Caco-2 (cell line): ENCODE data around the gene ANKMY1. TPM values are rescaled to one million over a fixed set of nuclear protein-coding genes. Genes with fewer than 3 reads are reported as not detected.

Experiments
- BruUV-seq: library from RNA; stranded (reverse); fragments of 400-500 nt; replicated peaks from 2 replicates; lab custom pipeline; 2021; lab: Mats Ljungman, UMichigan
- CTCF ChIA-PET: fragments of 300-600 bp; sonication (Branson Sonifier 250); formaldehyde crosslinking; loops from one replicate; lab custom pipeline; 2022; ENCODE audit warnings: antibody characterized with exemption; lab: Charles Lee
- POLR2A ChIA-PET: fragments of 300-600 bp; sonication (Branson Sonifier 250); formaldehyde crosslinking; loops from one replicate; lab custom pipeline; 2022; ENCODE audit warnings: antibody characterized with exemption; lab: Charles Lee
- DNase-seq, 2 experiments: peaks; one replicate each; pipeline versions ENCODE4 v3.0.0 to v3.0.0-alpha.2; 2020 to 2022
- H3K27me3 ChIP-seq: replicated peaks from 2 replicates; pipeline ENCODE4 v1.6.0; 2011; ENCODE audit warnings: low read length; ENCODE audit not compliant: control insufficient read depth, insufficient read depth
- H3K36me3 ChIP-seq: 2 replicates; pipeline ENCODE4 v1.5.1; 2011; ENCODE audit warnings: low read length; ENCODE audit not compliant: control insufficient read depth, insufficient read depth
- H3K4me1 ChIP-seq: fragments of 250-450 bp; sonication (Bioruptor Pico); 2 replicates; pipeline ENCODE4 v1.5.1; 2020; ENCODE audit warnings: mild to moderate bottlenecking
- H3K4me3 ChIP-seq: 2 replicates; pipeline ENCODE4 v1.5.1; 2011; ENCODE audit warnings: low read depth, mild to moderate bottlenecking, control low read depth, low read length
- H3K9me3 ChIP-seq: fragments of 250-450 bp; sonication (Bioruptor Pico); 2 replicates; pipeline ENCODE4 v1.5.1; 2020; ENCODE audit warnings: mild to moderate bottlenecking, moderate library complexity
- H3K27ac Mint-ChIP-seq: one replicate; pipeline ENCODE4 v1.8.0; 2022; ENCODE audit warnings: mixed read lengths; ENCODE audit not compliant: unreplicated experiment
- H3K27me3 Mint-ChIP-seq: one replicate; pipeline ENCODE4 v1.8.0; 2022; ENCODE audit warnings: mixed read lengths; ENCODE audit not compliant: insufficient read depth, unreplicated experiment
- H3K36me3 Mint-ChIP-seq: one replicate; pipeline ENCODE4 v1.8.0; 2022; ENCODE audit warnings: mild to moderate bottlenecking, mixed read lengths; ENCODE audit not compliant: insufficient read depth, unreplicated experiment
- H3K4me1 Mint-ChIP-seq: one replicate; pipeline ENCODE4 v1.8.0; 2022; ENCODE audit warnings: low read depth, mixed read lengths; ENCODE audit not compliant: unreplicated experiment
- H3K4me3 Mint-ChIP-seq: one replicate; pipeline ENCODE4 v1.8.0; 2022; ENCODE audit warnings: mild to moderate bottlenecking, moderate library complexity, mixed read lengths; ENCODE audit not compliant: unreplicated experiment
- H3K9me3 Mint-ChIP-seq: one replicate; pipeline ENCODE4 v1.8.0; 2022; ENCODE audit warnings: mixed read lengths; ENCODE audit not compliant: unreplicated experiment
- intact Hi-C: fragments of 100-400 bp; cut with micrococcal nuclease; formaldehyde crosslinking; loops from one replicate; pipeline ENCODE4 v1.10.0; 2022; ENCODE audit not compliant: unreplicated experiment
- total RNA-seq: library from RNA; stranded (reverse); gene quantifications from 2 replicates; pipeline ENCODE4 v1.2.3, GENCODE V29; 2022
- TF ChIP-seq, protein P1 (sequence below), 2 experiments: fragments of 200-600 bp in 1 of 2; IDR thresholded peaks; 1 replicate in 1 of 2; 2 replicates in 1 of 2; pipeline versions ENCODE4 v1.5.1 to v1.8.0; 2011 to 2022; ENCODE audit warnings: antibody characterized with exemption in 1 of 2, control low read depth in 1 of 2, inconsistent platforms in 1 of 2, low read depth in 1 of 2, low read length in 1 of 2, mild to moderate bottlenecking in 1 of 2, moderate library complexity in 1 of 2; ENCODE audit not compliant: insufficient read depth in 1 of 2, severe bottlenecking in 1 of 2, unreplicated experiment in 1 of 2

Gene ANKMY1
- total RNA-seq, 1 experiment from 2014 or later = 12.2 TPM

DNA sequence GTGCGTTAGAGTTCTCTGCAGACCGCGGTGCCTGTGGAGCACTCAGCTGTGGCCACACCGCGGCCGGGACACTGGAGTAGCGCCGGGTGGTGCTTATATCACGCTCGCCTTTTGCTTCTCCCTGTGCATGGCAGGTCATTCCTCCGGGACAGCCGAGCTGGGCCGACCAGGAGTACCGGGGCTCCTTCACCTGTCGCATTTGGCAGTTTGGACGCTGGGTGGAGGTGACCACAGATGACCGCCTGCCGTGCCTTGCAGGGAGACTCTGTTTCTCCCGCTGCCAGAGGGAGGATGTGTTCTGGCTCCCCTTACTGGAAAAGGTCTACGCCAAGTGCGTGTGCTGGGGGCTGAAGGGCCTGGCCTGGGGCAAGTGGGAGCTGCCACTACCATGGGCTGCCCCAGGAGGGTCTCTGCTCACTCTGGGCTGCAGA lies 32.9 kb upstream of the ANKMY1 start:
- H3K4me1 ChIP-seq = no peaks in the 10 kb centered on the region
- no peaks in the 10 kb centered on the region for H3K9me3 ChIP-seq
- H3K4me3 ChIP-seq = no peak overlapping the region
- no peaks in the 10 kb centered on the region for H3K27me3 Mint-ChIP-seq
- no peaks in the 10 kb centered on the region for H3K36me3 ChIP-seq
- no peak overlapping the region for H3K4me3 Mint-ChIP-seq
- H3K4me1 Mint-ChIP-seq = peaks cover 16% of the 10 kb centered on the region
- TF ChIP-seq, protein P1, sequence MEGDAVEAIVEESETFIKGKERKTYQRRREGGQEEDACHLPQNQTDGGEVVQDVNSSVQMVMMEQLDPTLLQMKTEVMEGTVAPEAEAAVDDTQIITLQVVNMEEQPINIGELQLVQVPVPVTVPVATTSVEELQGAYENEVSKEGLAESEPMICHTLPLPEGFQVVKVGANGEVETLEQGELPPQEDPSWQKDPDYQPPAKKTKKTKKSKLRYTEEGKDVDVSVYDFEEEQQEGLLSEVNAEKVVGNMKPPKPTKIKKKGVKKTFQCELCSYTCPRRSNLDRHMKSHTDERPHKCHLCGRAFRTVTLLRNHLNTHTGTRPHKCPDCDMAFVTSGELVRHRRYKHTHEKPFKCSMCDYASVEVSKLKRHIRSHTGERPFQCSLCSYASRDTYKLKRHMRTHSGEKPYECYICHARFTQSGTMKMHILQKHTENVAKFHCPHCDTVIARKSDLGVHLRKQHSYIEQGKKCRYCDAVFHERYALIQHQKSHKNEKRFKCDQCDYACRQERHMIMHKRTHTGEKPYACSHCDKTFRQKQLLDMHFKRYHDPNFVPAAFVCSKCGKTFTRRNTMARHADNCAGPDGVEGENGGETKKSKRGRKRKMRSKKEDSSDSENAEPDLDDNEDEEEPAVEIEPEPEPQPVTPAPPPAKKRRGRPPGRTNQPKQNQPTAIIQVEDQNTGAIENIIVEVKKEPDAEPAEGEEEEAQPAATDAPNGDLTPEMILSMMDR (IDR thresholded peaks at IDR 0.05; ENCODE audit: insufficient read depth in 1 of 2, low read depth in 1 of 2, low read length in 1 of 2, severe bottlenecking in 1 of 2, unreplicated experiment in 1 of 2) = no peak
- POLR2A ChIA-PET = no interaction called here
- DNase-seq = no peak
- H3K9me3 Mint-ChIP-seq = no peaks in the 10 kb centered on the region
- CTCF ChIA-PET = no interaction called here
- H3K27ac Mint-ChIP-seq = no peak overlapping the region
- H3K27me3 ChIP-seq = no peaks in the 10 kb centered on the region
- H3K36me3 Mint-ChIP-seq = peaks cover 4% of the 10 kb centered on the region
- intact Hi-C loops = no loop called here
- no TSS peak for BruUV-seq

DNA sequence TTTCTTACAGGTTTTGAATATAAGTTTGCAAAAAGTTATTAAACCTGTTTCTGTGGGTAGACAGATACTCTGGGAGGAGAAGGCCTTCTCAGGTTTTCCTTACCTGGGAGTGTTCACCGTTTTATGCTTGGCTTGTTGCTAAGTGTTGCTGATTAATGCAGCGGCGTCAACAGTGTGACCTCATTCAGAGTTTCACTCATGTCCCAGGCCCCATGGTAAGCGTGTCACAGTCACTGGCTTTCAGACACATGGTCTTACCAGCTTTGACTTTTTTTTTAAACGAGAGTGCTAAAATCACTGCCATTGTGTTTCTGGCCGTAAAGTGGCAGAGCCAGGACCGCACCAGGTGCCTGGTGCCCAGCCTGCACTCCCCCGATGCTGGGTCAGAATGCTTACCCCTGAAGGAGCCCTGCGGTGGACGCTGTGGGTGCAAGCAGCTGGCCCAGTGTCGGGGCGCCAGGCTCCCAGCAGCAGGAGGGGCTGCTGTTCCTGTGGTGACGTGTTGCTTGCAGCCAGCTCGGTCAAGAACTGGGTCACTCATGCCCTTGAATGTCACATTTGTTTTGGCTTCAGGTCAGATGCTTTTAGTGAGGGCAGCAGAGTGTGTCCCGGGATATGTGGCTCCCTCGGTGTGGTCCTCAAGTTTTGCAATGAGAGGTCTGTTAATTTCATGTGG lies 32.2 kb upstream of the ANKMY1 start:
- POLR2A ChIA-PET = no interaction called here
- intact Hi-C loops = no loop called here
- Histone ChIP-seq H3K36me3 (no peaks in the 10 kb centered on the region), H3K9me3 (no peaks in the 10 kb centered on the region), H3K27me3 (no peaks in the 10 kb centered on the region), H3K4me3 (no peak overlapping the region), H3K4me1 (no peaks in the 10 kb centered on the region)
- BruUV-seq = no TSS peak
- Mint-ChIP-seq H3K4me1 (peaks cover 16% of the 10 kb centered on the region), H3K27me3 (no peaks in the 10 kb centered on the region), H3K27ac (no peak overlapping the region), H3K9me3 (no peaks in the 10 kb centered on the region), H3K4me3 (no peak overlapping the region), H3K36me3 (peaks cover 4% of the 10 kb centered on the region)
- CTCF ChIA-PET = no interaction called here
- DNase-seq = no peak
- TF ChIP-seq, protein P1 (IDR thresholded peaks at IDR 0.05; ENCODE audit: insufficient read depth in 1 of 2, low read depth in 1 of 2, low read length in 1 of 2, severe bottlenecking in 1 of 2, unreplicated experiment in 1 of 2) = no peak

DNA sequence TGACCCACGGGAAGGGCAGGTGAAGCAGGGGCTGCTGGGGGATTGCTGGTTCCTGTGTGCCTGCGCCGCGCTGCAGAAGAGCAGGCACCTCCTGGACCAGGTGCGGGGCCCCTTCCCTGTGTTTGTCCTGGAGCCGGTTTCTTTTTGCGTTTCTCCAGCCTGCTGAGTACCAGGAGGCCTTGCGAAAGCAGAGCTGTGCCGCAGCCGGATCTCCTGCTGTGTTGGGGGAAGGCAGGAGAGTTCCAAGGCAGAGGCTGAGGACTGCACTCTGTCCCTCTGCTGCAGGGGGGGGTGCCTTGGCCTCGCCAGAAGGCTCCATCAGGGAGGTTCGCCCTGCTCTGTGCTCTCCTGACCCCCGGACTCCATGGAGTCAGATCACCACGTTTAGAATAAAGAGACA lies 31.6 kb upstream of the ANKMY1 start:
- DNase-seq = no peak
- Mint-ChIP-seq H3K27ac (no peak overlapping the region), H3K9me3 (no peaks in the 10 kb centered on the region), H3K4me1 (peaks cover 16% of the 10 kb centered on the region), H3K27me3 (no peaks in the 10 kb centered on the region), H3K36me3 (peaks cover 4% of the 10 kb centered on the region), H3K4me3 (no peak overlapping the region)
- H3K36me3 ChIP-seq = no peaks in the 10 kb centered on the region
- TF ChIP-seq, protein P1 (IDR thresholded peaks at IDR 0.05; ENCODE audit: insufficient read depth in 1 of 2, low read depth in 1 of 2, low read length in 1 of 2, severe bottlenecking in 1 of 2, unreplicated experiment in 1 of 2) = no peak
- no peak overlapping the region for H3K4me3 ChIP-seq
- no peaks in the 10 kb centered on the region for H3K9me3 ChIP-seq
- H3K4me1 ChIP-seq = no peaks in the 10 kb centered on the region
- ChIA-PET CTCF (no interaction called here), POLR2A (interaction anchor here (3.6 kb wide), 1 partner anchor 16 kb away, joined by 31 read pairs; no protein-coding TSS in a partner anchor)
- intact Hi-C loops = no loop called here
- H3K27me3 ChIP-seq = no peaks in the 10 kb centered on the region
- BruUV-seq = no TSS peak
